GM21447 (cell line): ENCODE data around the gene ZNHIT2.
"Not testable (repeated sequence)": the region's sequence is repeated elsewhere in the genome, so short reads cannot be mapped to it uniquely, and the experiment has no call there.

ENCODE experiments used
- ATAC-seq: cut with Tn5 transposase; IDR thresholded peaks from one replicate; pipeline ENCODE4 v1.9.1; 2021; ENCODE audit not compliant: unreplicated experiment

ZNHIT2 gene

DNA sequence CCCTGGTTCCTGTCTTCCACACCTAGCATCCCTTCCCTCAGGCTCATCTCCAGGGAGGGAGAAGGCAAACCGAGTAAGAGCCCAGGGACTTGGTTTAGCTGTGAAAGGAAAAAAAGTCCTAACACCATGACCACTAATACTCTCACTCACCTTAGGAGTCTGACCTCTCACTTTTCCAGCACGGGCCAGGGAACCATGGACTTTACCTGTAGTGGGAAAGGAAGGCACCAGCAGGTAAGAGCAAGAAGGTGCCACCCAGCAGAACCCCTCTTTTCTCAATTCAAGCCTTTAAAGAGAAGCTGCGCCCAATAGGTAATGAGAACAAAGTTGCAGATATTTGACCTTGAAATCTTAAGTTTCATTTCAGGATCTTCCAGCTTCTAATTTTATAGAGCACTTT is 3.3 kb upstream of the ZNHIT2 start:
- no peak for ATAC-seq

GRCh38 chr11:65119670-65119995 is 2.1 kb upstream of the ZNHIT2 start:
- ATAC-seq: no peak

GRCh38 chr11:65118891-65119669 is 1.6 kb upstream of the ZNHIT2 start:
- ATAC-seq: not testable (repeated sequence)

- ATAC-seq: no peak
These were observed 766 bp upstream of the ZNHIT2 start for GRCh38 chr11:65118097-65118837.

DNA sequence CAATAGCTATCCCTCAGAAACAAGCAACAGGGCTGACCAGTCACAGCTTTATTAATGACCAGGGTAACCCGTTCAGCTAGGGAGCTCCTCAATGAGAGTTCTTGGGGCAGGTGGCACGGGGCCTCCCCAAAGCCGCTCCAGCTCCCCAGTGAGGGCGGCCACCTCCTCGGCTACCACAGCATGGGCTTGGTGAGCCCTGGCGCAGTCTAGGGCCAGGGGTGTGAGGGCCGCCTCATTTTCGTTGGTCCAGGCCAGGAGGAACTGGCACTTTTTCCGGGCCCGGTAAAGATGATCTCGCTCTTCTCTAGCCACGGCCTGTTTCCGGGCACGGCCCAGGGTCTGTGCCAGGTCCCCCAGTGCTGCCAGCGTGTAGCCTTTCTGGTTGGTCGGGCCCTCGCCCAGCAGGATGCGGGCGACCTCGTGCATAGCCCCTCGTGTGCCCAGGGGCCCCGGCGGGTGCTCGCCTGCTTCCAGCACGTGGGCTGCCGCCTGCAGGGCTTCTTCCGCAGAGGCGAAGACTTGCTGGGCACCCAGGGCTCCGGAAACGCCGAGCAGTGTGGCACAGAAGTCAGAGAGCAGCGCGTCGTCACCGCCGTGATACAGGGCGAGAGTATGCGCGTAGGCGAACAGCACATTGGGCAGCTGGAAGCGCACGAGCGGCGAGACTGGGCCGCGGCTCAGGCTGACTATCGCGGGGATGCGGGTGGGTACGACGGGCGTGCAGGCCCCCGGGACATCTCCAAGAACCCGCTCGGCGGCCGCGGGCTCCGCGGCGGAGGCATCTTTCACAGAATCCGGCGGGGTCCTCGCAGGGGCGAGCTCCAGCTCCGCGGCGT is 913 bp downstream of the ZNHIT2 start:
- ATAC-seq: no peak

DNA sequence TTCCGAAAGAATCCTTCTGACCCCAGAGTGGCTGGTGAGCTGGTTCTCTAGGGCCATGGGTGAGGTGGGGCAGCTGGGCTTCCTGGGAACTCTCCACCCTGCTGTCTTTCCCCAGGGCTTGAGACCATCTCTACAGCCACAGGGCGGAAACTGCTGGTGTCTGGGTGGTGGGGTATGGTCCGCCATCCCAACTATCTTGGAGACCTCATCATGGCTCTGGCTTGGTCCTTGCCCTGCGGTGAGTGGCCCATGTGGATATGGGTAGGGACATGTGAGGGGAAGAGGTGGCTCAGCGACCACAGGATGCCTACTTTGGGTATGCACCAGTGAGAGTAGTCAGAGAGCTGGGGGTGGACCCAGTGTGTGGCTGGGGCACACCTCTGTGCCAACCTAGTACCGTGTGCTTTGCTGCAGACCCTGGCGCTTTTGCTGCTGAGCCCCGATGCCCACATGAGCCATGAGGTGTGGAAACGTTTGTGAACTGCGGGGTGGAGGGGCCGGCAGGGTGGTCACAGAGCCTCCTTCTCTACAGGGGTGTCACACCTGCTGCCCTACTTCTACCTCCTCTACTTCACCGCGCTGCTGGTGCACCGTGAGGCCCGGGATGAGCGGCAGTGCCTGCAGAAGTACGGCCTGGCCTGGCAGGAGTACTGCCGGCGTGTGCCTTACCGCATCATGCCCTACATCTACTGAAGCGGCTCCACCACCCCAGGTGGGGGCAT is 2.0 kb downstream of the ZNHIT2 start:
- ATAC-seq: no peak

DNA sequence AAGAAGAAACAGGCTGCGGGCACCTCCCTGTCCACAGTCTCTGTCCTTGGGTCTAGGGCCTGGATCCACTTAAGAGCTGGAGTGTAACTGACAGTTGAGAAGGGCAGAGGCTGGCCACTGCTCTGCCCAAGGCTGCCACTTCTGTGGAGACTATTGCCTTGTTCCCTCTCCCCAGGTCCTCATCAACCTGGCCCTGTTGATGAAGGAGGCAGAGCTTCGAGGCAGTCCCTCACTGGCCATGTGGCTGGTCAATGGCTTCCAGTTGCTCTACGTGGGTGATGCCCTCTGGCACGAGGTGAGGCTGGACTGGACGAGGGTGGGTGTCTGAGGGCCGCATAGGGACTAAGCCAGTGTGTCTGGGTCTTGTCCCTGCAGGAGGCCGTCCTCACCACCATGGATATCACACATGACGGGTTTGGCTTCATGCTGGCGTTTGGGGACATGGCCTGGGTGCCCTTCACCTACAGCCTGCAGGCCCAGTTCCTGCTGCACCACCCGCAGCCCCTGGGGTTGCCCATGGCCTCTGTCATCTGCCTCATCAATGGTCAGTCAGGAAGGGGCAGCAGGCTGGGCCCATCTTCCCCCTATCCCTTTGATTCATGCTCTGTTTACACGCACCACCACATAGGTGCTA is 2.8 kb downstream of the ZNHIT2 start:
- ATAC-seq: no peak

DNA sequence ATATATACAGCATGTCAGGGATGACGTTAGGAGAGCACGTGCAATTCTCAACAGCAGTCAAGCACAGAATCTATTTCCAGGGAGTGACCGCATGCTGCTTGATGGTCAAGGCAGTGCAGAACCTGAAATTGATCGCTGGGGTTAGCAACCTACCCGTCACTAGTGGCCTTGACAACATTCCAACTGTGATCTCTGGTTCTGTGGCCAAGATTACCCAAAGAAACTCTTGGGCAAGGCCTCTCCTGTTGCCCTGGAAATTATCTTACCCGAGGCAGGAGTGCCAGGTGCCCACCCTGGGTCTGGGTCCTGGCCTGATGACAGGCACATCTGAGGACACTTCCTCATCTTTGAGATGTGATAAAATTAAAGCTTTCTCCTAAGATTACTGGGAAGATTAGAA is 3.7 kb downstream of the ZNHIT2 start:
- ATAC-seq: no peak

GRCh38 chr11:65113361-65113756 is 4.1 kb downstream of the ZNHIT2 start:
- ATAC-seq: no peak

DNA sequence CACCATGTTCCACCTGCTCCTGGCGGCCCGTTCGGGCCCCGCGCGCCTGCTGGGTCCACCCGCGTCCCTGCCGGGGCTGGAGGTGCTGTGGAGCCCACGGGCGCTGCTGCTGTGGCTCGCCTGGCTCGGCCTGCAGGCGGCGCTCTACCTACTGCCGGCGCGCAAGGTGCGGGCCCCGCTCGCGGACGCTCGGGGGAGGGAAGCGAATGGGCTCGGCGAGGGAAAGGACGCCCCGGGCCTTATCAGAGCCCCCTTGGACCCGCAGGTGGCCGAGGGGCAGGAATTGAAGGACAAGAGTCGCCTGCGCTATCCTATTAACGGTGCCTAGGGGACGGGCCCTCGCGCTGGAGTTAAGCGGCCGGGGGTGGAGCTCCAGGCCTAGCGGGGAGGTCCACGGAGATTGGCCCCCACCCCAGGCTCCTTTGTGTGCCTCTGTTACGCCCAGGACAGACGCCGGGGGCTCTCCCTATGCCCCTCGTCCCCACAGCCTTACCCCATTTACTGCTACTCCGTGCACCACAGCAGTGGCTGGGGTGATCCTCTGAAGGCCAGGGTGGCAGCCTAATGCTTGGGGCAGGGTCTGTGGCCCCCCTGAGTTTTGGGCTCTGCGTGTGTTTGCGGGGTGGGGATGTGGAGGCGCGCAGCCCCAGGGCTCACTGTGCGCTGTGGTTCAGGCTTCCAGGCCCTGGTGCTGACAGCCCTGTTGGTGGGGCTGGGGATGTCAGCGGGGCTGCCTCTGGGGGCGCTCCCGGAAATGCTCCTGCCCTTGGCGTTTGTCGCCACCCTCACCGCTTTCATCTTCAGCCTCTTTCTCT is 4.7 kb downstream of the ZNHIT2 start:
- peak; percentile 38 for ATAC-seq

- peak; percentile 54 for ATAC-seq
These were observed 5.6 kb downstream of the ZNHIT2 start, which contains the start of gene TM7SF2 for GRCh38 chr11:65111744-65112545. TSS of gene TM7SF2 (plus strand) at chr11:65111872. CDS start at chr11:65112016, 144 bp downstream.

GRCh38 chr11:65111159-65111743 is 6.2 kb downstream of the ZNHIT2 start:
- no peak for ATAC-seq

- peak; percentile 36 for ATAC-seq
These were observed 7.1 kb downstream of the ZNHIT2 start for GRCh38 chr11:65110354-65110861.

- no peak for ATAC-seq
These were observed 8.0 kb downstream of the ZNHIT2 start for GRCh38 chr11:65109231-65110198.

- no peak for ATAC-seq
These were observed 8.9 kb downstream of the ZNHIT2 start for GRCh38 chr11:65108469-65109123.

DNA sequence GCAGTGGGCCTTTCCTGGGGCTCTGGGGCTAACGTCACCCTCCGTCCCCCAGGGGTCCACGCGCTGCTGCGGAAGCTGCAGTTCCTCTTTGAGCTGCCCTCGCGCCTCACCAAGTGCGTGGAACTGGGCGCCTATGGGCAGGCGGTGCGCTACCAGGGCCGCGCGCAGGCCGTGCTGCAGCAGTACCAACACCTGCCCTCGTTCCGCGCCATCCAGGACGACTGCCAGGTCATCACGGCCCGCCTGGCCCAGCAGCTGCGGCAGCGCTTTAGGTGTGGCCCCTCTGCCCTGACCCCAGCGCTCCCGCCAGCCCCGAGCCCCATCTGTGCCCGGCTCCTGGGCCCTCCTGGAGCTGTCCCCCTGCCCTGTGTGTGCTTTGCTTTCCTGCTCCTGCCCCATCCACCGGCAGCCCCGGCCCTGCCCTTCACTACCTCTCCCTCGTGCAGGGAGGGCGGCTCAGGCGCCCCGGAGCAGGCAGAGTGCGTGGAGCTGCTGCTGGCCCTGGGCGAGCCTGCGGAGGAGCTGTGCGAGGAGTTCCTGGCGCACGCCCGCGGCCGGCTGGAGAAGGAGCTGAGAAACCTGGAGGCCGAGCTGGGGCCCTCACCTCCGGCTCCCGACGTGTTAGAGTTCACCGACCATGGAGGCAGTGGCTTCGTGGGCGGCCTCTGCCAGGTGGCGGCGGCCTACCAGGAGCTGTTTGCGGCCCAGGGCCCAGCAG is 9.6 kb downstream of the ZNHIT2 start:
- no peak for ATAC-seq
